NCI-H146 treated with DMSO at 0.1 percent for 48 hours (cell line): ENCODE data around the gene CHST7.
A peak's percentile ranks its signal among the peaks of the same experiment; 100 is the strongest.

Experiments used
- DNase-seq: peaks from one replicate; lab custom pipeline; 2025; ENCODE audit not compliant: unreplicated experiment; lab: John Stamatoyannopoulos, UW

CHST7 gene

GRCh38 chrX:46601283-46601682 lies 27.7 kb downstream of the CHST7 start:
- DNase-seq = no peak

GRCh38 chrX:46602468-46603102 lies 29.0 kb downstream of the CHST7 start:
- no peak for DNase-seq

- no peak for DNase-seq
These were observed 34.4 kb downstream of the CHST7 start for GRCh38 chrX:46607916-46608315.

- DNase-seq = no peak
These were observed 36.6 kb downstream of the CHST7 start for GRCh38 chrX:46610070-46610658.

GRCh38 chrX:46611658-46612362 lies 38.2 kb downstream of the CHST7 start:
- DNase-seq = no peak

GRCh38 chrX:46617906-46618305 lies 44.3 kb downstream of the CHST7 start:
- DNase-seq = no peak

- DNase-seq = no peak
These were observed 45.4 kb downstream of the CHST7 start for GRCh38 chrX:46618947-46619346.

GRCh38 chrX:46620505-46620904 lies 46.9 kb downstream of the CHST7 start:
- no peak for DNase-seq

- DNase-seq = no peak
These were observed 48.0 kb downstream of the CHST7 start for GRCh38 chrX:46621572-46621971.

- DNase-seq = peak; percentile 13
These were observed 50.7 kb downstream of the CHST7 start for GRCh38 chrX:46624090-46624786.

- no peak for DNase-seq
These were observed 53.0 kb downstream of the CHST7 start for GRCh38 chrX:46626566-46626965.

GRCh38 chrX:46627062-46627461 lies 53.5 kb downstream of the CHST7 start:
- no peak for DNase-seq

- no peak for DNase-seq
These were observed 54.3 kb downstream of the CHST7 start for GRCh38 chrX:46627711-46628419.

GRCh38 chrX:46628460-46629371 lies 55.2 kb downstream of the CHST7 start:
- no peak for DNase-seq

- DNase-seq = no peak
These were observed 56.6 kb downstream of the CHST7 start for GRCh38 chrX:46630141-46630540.

- no peak for DNase-seq
These were observed 61.0 kb downstream of the CHST7 start for GRCh38 chrX:46634577-46634976.

GRCh38 chrX:46635186-46635585 lies 61.6 kb downstream of the CHST7 start:
- DNase-seq = no peak

- no peak for DNase-seq
These were observed 62.7 kb downstream of the CHST7 start for GRCh38 chrX:46636223-46636622.

- DNase-seq = no peak
These were observed 64.4 kb downstream of the CHST7 start for GRCh38 chrX:46637938-46638337.

- peak; percentile 2 for DNase-seq
These were observed 68.6 kb downstream of the CHST7 start for GRCh38 chrX:46642145-46642544.
